MM.1S (cell line): Measurements from ENCODE around the gene CDON.

Experiments
- EZH2 ChIP-seq: fragments of 300-600 bp; sonication (generic); optimal IDR thresholded peaks from 2 replicates; pipeline ENCODE3; 2017; ENCODE audit warnings: low read depth, mild to moderate bottlenecking, antibody characterized with exemption, low read length, mixed read lengths
- TF ChIP-seq, protein P1 (sequence below): fragments of 300-600 bp; sonication (generic); IDR thresholded peaks from 2 replicates; pipeline ENCODE4 v1.5.1; 2016; ENCODE audit warnings: antibody characterized with exemption, low read length, mixed read lengths

DNA sequence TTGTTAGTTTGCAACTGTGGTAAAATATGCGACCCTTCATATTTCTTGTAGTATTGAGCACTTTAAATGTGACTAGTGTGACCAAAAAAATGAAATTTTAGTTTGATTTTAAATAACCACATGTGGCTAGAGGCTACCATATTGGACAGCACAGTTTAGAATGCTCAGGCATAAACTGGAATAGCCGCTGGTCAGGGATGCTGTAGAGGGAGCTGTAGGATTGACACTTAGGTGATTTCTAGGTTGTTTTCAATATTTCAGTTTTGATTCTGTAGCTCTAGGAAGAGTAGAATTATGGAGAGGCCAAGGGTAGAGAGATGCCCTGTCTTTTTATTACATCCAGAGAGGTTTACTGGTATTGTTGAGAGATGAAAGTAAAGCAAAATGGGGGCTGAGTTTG, 127.6 kb downstream of the CDON start:
- TF ChIP-seq, protein P1, sequence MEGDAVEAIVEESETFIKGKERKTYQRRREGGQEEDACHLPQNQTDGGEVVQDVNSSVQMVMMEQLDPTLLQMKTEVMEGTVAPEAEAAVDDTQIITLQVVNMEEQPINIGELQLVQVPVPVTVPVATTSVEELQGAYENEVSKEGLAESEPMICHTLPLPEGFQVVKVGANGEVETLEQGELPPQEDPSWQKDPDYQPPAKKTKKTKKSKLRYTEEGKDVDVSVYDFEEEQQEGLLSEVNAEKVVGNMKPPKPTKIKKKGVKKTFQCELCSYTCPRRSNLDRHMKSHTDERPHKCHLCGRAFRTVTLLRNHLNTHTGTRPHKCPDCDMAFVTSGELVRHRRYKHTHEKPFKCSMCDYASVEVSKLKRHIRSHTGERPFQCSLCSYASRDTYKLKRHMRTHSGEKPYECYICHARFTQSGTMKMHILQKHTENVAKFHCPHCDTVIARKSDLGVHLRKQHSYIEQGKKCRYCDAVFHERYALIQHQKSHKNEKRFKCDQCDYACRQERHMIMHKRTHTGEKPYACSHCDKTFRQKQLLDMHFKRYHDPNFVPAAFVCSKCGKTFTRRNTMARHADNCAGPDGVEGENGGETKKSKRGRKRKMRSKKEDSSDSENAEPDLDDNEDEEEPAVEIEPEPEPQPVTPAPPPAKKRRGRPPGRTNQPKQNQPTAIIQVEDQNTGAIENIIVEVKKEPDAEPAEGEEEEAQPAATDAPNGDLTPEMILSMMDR = peak; percentile 19
- TF ChIP-seq EZH2 = no peak
